ENCODE measurements around the gene KBTBD7. TPM values are rescaled to one million over a fixed set of nuclear protein-coding genes. Genes with fewer than 3 reads are reported as not detected.

Gene KBTBD7
- total RNA-seq, 1 experiment from 2014 or later, result 6.2 TPM

- BruUV-seq (replicated peaks), result no TSS peak
- Histone ChIP-seq H3K9ac (ENCODE audit: low read length) (no peak overlapping the region), H3K4me3 (replicated peaks in 1 of 2; ENCODE audit: low read depth in 1 of 2, low read length in 2 of 2) (no peak overlapping the region), H3K4me1 (ENCODE audit: control insufficient read depth in 1 of 2, insufficient read depth in 2 of 2, low read length in 2 of 2) (no peaks in the 10 kb centered on the region), H3K9me2 (ENCODE audit: insufficient read depth) (no peaks in the 10 kb centered on the region), H3K27ac (ENCODE audit: low read depth, low read length) (no peak overlapping the region), H3K79me2 (ENCODE audit: insufficient read depth, low read length) (no peaks in the 10 kb centered on the region), H2AFZ (ENCODE audit: low read depth, low read length, poor library complexity, severe bottlenecking) (no peak overlapping the region), H4K20me1 (ENCODE audit: insufficient read depth) (no peaks in the 10 kb centered on the region), H3K9me3 (ENCODE audit: control insufficient read depth in 1 of 2, insufficient read depth in 1 of 2, low read depth in 1 of 2, low read length in 2 of 2) (no peaks in the 10 kb centered on the region), H3K36me3 (ENCODE audit: control insufficient read depth in 1 of 2, insufficient read depth in 2 of 2, low read length in 2 of 2) (no peaks in the 10 kb centered on the region), H3K4me2 (ENCODE audit: low read length) (no peak overlapping the region), H3K27me3 (ENCODE audit: insufficient read depth, low read length) (no peaks in the 10 kb centered on the region)
- DNase-seq (ENCODE audit: low read depth, low spot score) (no peak), ATAC-seq (no peak)
- RAD21 ChIA-PET (ENCODE audit: low non-redundant PET in 1 of 2, low total read pairs in 2 of 2, uncharacterized antibody in 2 of 2, unreplicated experiment in 2 of 2), result no interaction called here
- no peak for TF ChIP-seq POLR2AphosphoS5 (IDR thresholded peaks at IDR 0.05; ENCODE audit: low read depth, low read length)
- TF ChIP-seq SP1 (IDR thresholded peaks at IDR 0.05; ENCODE audit: low read depth), result no peak
- TF ChIP-seq ZNF274 (IDR thresholded peaks at IDR 0.05; ENCODE audit: low read depth, low read length), result no peak
- TF ChIP-seq SRF (IDR thresholded peaks at IDR 0.05; ENCODE audit: low read depth), result no peak
- TF ChIP-seq YY1 (IDR thresholded peaks at IDR 0.05; ENCODE audit: extremely low read depth, insufficient replicate concordance, low read depth, low read length), result no peak
- no peak for TF ChIP-seq ATF3 (IDR thresholded peaks at IDR 0.05)
- TF ChIP-seq EZH2phosphoT487 (IDR thresholded peaks at IDR 0.05; ENCODE audit: borderline replicate concordance), result no peak
- no peak for TF ChIP-seq ZFX (IDR thresholded peaks at IDR 0.05)
- TF ChIP-seq FOSL1 (IDR thresholded peaks at IDR 0.05; ENCODE audit: low read depth), result no peak
- no peak for TF ChIP-seq POLR2A (IDR thresholded peaks at IDR 0.05; ENCODE audit: borderline replicate concordance, extremely low read depth, insufficient read depth, insufficient read length)
- no peak for TF ChIP-seq CBX3 (IDR thresholded peaks at IDR 0.05; ENCODE audit: low read depth)
- no peak for TF ChIP-seq EGR1 (IDR thresholded peaks at IDR 0.05; ENCODE audit: low read depth)
- no peak for TF ChIP-seq SIN3A (IDR thresholded peaks at IDR 0.05; ENCODE audit: low read depth)
- TF ChIP-seq RAD21 (IDR thresholded peaks at IDR 0.05; ENCODE audit: low read depth), result no peak
- TF ChIP-seq EZH2 (IDR thresholded peaks at IDR 0.05), result no peak
- no peak for TF ChIP-seq MAX (IDR thresholded peaks at IDR 0.05)
- TF ChIP-seq TCF7L2 (IDR thresholded peaks at IDR 0.05; ENCODE audit: borderline replicate concordance, extremely low read depth, insufficient read depth, insufficient read length), result no peak
- TF ChIP-seq JUND (IDR thresholded peaks at IDR 0.05), result no peak
- TF ChIP-seq CEBPB (IDR thresholded peaks at IDR 0.05; ENCODE audit: low read depth), result no peak
- TF ChIP-seq ZBTB33 (IDR thresholded peaks at IDR 0.05; ENCODE audit: extremely low read depth, insufficient replicate concordance, low read length), result no peak
- intact Hi-C loops (cut with micrococcal nuclease), result no loop called here
- CTCF ChIA-PET, result no interaction called here
- POLR2A ChIA-PET, result no interaction called here
Measured at GRCh38 chr13:41186481-41186880, 7.9 kb downstream of the KBTBD7 start.

Data from HCT116 (cell line).